Breast epithelium (tissue), 4 donors: ENCODE measurements around the gene CABP4. TPM values are rescaled to one million over a fixed set of nuclear protein-coding genes. Genes with fewer than 3 reads are reported as not detected.

Source experiments
- DNase-seq, 2 donors: peaks; one replicate each; pipeline ENCODE4 v3.0.0-alpha.2; 2019; ENCODE audit warnings: low spot score in 2 of 2
- H3K27ac ChIP-seq, 2 donors: fragments of 200-600 bp; sonication (generic) in 1 of 2; one replicate each; pipeline ENCODE4 v1.5.1; 2016 to 2019; ENCODE audit warnings: mild to moderate bottlenecking in 1 of 2
- H3K27me3 ChIP-seq, 2 donors: fragments of 200-600 bp; sonication (generic) in 1 of 2; one replicate each; pipeline versions ENCODE4 v1.5.1 to v1.6.0; 2017 to 2019; ENCODE audit warnings: control low read depth in 1 of 2, mild to moderate bottlenecking in 1 of 2
- H3K36me3 ChIP-seq: fragments of 200-600 bp; one replicate; pipeline ENCODE4 v1.5.1; 2019
- H3K4me1 ChIP-seq, 2 donors: fragments of 200-600 bp; sonication (generic); one replicate each; pipeline ENCODE4 v1.5.1; 2016 to 2019; ENCODE audit warnings: control low read depth in 1 of 2
- H3K4me3 ChIP-seq, 3 donors: fragments of 200-600 bp; sonication (generic); 1 replicate in 2 of 3; 2 replicates in 1 of 3; pipeline ENCODE4 v1.5.1; 2016 to 2019; ENCODE audit warnings: mild to moderate bottlenecking in 3 of 3, moderate library complexity in 2 of 3
- H3K9me3 ChIP-seq, 2 donors: fragments of 200-600 bp; sonication (generic) in 1 of 2; one replicate each; pipeline ENCODE4 v1.5.1; 2016 to 2019; ENCODE audit warnings: control low read depth in 1 of 2
- CTCF ChIP-seq, 3 donors: fragments of 450-650 bp; IDR thresholded peaks; one replicate each; pipeline ENCODE4 v1.5.1; 2016 to 2017; ENCODE audit warnings: antibody characterized with exemption in 3 of 3, mild to moderate bottlenecking in 3 of 3, moderate library complexity in 3 of 3
- POLR2A ChIP-seq: fragments of 450-650 bp; IDR thresholded peaks from one replicate; pipeline ENCODE4 v1.6.1; 2016; ENCODE audit warnings: antibody characterized with exemption, mild to moderate bottlenecking, moderate library complexity
- POLR2AphosphoS5 ChIP-seq, 3 donors: sonication (generic); formaldehyde crosslinking; IDR thresholded peaks; one replicate each; pipeline ENCODE4 v1.6.1; 2017; ENCODE audit warnings: antibody characterized with exemption in 3 of 3
- intact Hi-C: fragments of 100-400 bp; cut with DNase I; formaldehyde crosslinking; loops from one replicate; pipeline ENCODE4 v1.15.1; 2023; ENCODE audit warnings: low total_unique reads
- total RNA-seq, 3 donors: library from RNA; depleted of rRNA; stranded (reverse); fragments of >200 nt; gene quantifications; one replicate each; pipeline ENCODE4 v1.1.0, GENCODE V29; 2016

CABP4 gene
- total RNA-seq, 3 donors from 2014 or later, result 3.5 to 10.7 (median 3.9) TPM

- DNase-seq, result peak in 1 of 2 donors; percentile 69
- Histone ChIP-seq H3K36me3 (no peaks in the 10 kb centered on the region), H3K4me1 (peaks cover 17 to 27% of the 10 kb centered on the region in 2 donors), H3K9me3 (no peaks in the 10 kb centered on the region), H3K27ac (peak overlapping the region; percentile 98), H3K4me3 (peak overlapping the region; percentile 55 to 82 (median 77)), H3K27me3 (no peaks in the 10 kb centered on the region)
- TF ChIP-seq POLR2A (no peak), POLR2AphosphoS5 (IDR thresholded peaks at IDR 0.05) (no peak), CTCF (IDR thresholded peaks at IDR 0.05) (no peak)
- intact Hi-C loops, result loop anchor here (10.0 kb wide), 1 partner anchor 113 kb away; the partner anchor contains the start of gene RAD9A
Measured at GRCh38 chr11:67507242-67507863, 52.2 kb downstream of the CABP4 start.

- H3K36me3 ChIP-seq, result no peaks in the 10 kb centered on the region
- peak; percentile 10 to 25 (median 22) for TF ChIP-seq POLR2AphosphoS5 (IDR thresholded peaks at IDR 0.05)
- no peak for TF ChIP-seq CTCF (IDR thresholded peaks at IDR 0.05)
- TF ChIP-seq POLR2A, result peak; percentile 44
- intact Hi-C loops, result loop anchor here (10.0 kb wide), 1 partner anchor 113 kb away; the partner anchor contains the start of gene RAD9A
- peak within 1 kb of the TSS; percentile 55 to 82 (median 77) for H3K4me3 ChIP-seq
- H3K27ac ChIP-seq, result peak within 1 kb of the TSS; percentile 98
- H3K4me1 ChIP-seq, result peaks cover 17 to 27% of the 10 kb centered on the region in 2 donors
- peak; percentile 99 for DNase-seq
- H3K9me3 ChIP-seq, result no peaks in the 10 kb centered on the region
- H3K27me3 ChIP-seq, result no peaks in the 10 kb centered on the region
Measured at GRCh38 chr11:67507864-67508485, 52.8 kb downstream of the CABP4 start, which contains the start of gene CDK2AP2. TSS of gene CDK2AP2 (minus strand) at chr11:67508162. CDS start at chr11:67508082, 80 bp downstream.

GRCh38 chr11:67508486-67509121, 53.5 kb downstream of the CABP4 start:
- TF ChIP-seq POLR2A (peak; percentile 25), CTCF (IDR thresholded peaks at IDR 0.05) (no peak), POLR2AphosphoS5 (IDR thresholded peaks at IDR 0.05) (peak; percentile 51 to 72 (median 64))
- no peaks in the 10 kb centered on the region for H3K9me3 ChIP-seq
- peak overlapping the region; percentile 55 to 82 (median 77) for H3K4me3 ChIP-seq
- no peaks in the 10 kb centered on the region for H3K36me3 ChIP-seq
- peaks cover 16 to 23% of the 10 kb centered on the region in 2 donors for H3K4me1 ChIP-seq
- peak; percentile 96 to 97 for DNase-seq
- no peaks in the 10 kb centered on the region for H3K27me3 ChIP-seq
- intact Hi-C loops, result loop anchor here (10.0 kb wide), 1 partner anchor 114 kb away; the partner anchor contains the start of gene RAD9A
- peak overlapping the region; percentile 98 for H3K27ac ChIP-seq

GRCh38 chr11:67510023-67510345, 54.8 kb downstream of the CABP4 start:
- intact Hi-C loops, result loop anchor here (2.0 kb wide), 1 partner anchor 37 kb away; no protein-coding TSS in a partner anchor
- Histone ChIP-seq H3K36me3 (no peaks in the 10 kb centered on the region), H3K27me3 (no peaks in the 10 kb centered on the region), H3K9me3 (no peaks in the 10 kb centered on the region), H3K4me1 (peaks cover 8 to 20% of the 10 kb centered on the region in 2 donors), H3K27ac (no peak overlapping the region), H3K4me3 (no peak overlapping the region)
- DNase-seq, result no peak
- TF ChIP-seq CTCF (IDR thresholded peaks at IDR 0.05), result no peak
- TF ChIP-seq POLR2AphosphoS5 (IDR thresholded peaks at IDR 0.05), result no peak
- no peak for TF ChIP-seq POLR2A

Other genes with a start within 250 kb of the CABP4 start
- gene GRK2, start 188.9 kb upstream of the CABP4 start, total RNA-seq, result 10 to 100 TPM; 41.1 to 52.8 (median 52.1) TPM
- 10 to 100 TPM; 23.7 to 51.8 (median 40.7) TPM for gene ANKRD13D, start 166.1 kb upstream of the CABP4 start, total RNA-seq
- 10 to 100 TPM; 28.8 to 55.2 (median 34.4) TPM for gene SSH3, start 151.8 kb upstream of the CABP4 start, total RNA-seq
- 10 to 100 TPM; 48.7 to 91.5 (median 69.2) TPM for gene POLD4, start 101.8 kb upstream of the CABP4 start, total RNA-seq
- gene CLCF1, start 81.8 kb upstream of the CABP4 start, total RNA-seq, result 10 to 100 TPM in 2 of 3 donors, 1 to 10 TPM in 1; 3.2 to 11.1 (median 10.2) TPM
- gene RAD9A, start 63.4 kb upstream of the CABP4 start, total RNA-seq, result 10 to 100 TPM; 11.0 to 31.0 (median 24.6) TPM
- 10 to 100 TPM; 73.1 to 91.9 (median 76.7) TPM for gene PPP1CA, start 53.5 kb upstream of the CABP4 start, total RNA-seq
- gene TBC1D10C, start 51.3 kb upstream of the CABP4 start, total RNA-seq, result 1 to 10 TPM in 2 of 3 donors, under 1 TPM in 1; 0.66 to 2.0 (median 1.6) TPM
- gene CARNS1, start 39.7 kb upstream of the CABP4 start, total RNA-seq, result 1 to 10 TPM in 1 of 3 donors, under 1 TPM in 2; 0.16 to 4.2 (median 0.66) TPM
- gene RPS6KB2, start 26.9 kb upstream of the CABP4 start, total RNA-seq, result 10 to 100 TPM; 28.0 to 41.6 (median 40.1) TPM
- gene PTPRCAP, start 17.7 kb upstream of the CABP4 start, total RNA-seq, result 1 to 10 TPM; 2.1 to 9.2 (median 8.0) TPM
- 10 to 100 TPM; 73.6 to 84.3 (median 80.0) TPM for gene CORO1B, start 11.9 kb upstream of the CABP4 start, total RNA-seq
- not detected for gene GPR152, start 2.6 kb upstream of the CABP4 start, total RNA-seq
- gene TMEM134, start 13.9 kb downstream of the CABP4 start, total RNA-seq, result 10 to 100 TPM; 37.8 to 54.2 (median 42.3) TPM
- gene AIP, start 27.7 kb downstream of the CABP4 start, total RNA-seq, result 10 to 100 TPM; 66.4 to 84.5 (median 69.8) TPM
- 10 to 100 TPM in 2 of 3 donors, 1 to 10 TPM in 1; 6.4 to 20.0 (median 11.7) TPM for gene PITPNM1, start 50.0 kb downstream of the CABP4 start, total RNA-seq
- 10 to 100 TPM; 32.1 to 35.4 (median 32.8) TPM for gene CDK2AP2, start 52.8 kb downstream of the CABP4 start, total RNA-seq
- not detected for gene CABP2, start 68.1 kb downstream of the CABP4 start, total RNA-seq
- 1,000 to 10,000 TPM in 2 of 3 donors, 100 to 1,000 TPM in 1; 552 to 1,029 (median 1,013) TPM for gene GSTP1, start 128.5 kb downstream of the CABP4 start, total RNA-seq
- gene NDUFV1, start 151.6 kb downstream of the CABP4 start, total RNA-seq, result 100 to 1,000 TPM; 159 to 222 (median 186) TPM
- 10 to 100 TPM in 2 of 3 donors, 1 to 10 TPM in 1; 9.7 to 15.1 (median 12.0) TPM for gene NUDT8, start 174.6 kb downstream of the CABP4 start, total RNA-seq
- not detected for gene TBX10, start 184.4 kb downstream of the CABP4 start, total RNA-seq
- gene ACY3, start 195.4 kb downstream of the CABP4 start, total RNA-seq, result under 1 TPM in 2 of 3 donors, not detected in 1; 0.66 to 0.73 TPM
- 10 to 100 TPM in 2 of 3 donors, under 1 TPM in 1; 0.32 to 62.3 (median 44.1) TPM for gene ALDH3B2, start 219.3 kb downstream of the CABP4 start, total RNA-seq